ENCODE data around the gene SEZ6L.

SEZ6L gene

GRCh38 chr22:26357813-26358212, 188.6 kb downstream of the SEZ6L start:
- intact Hi-C loops (cut with DNase I; ENCODE audit: low total_unique reads): no loop called here
- H3K27ac ChIP-seq: no peak overlapping the region
- TF ChIP-seq CTCF (IDR thresholded peaks at IDR 0.05): no peak
- no peak for DNase-seq
- H3K36me3 ChIP-seq: no peaks in the 10 kb centered on the region
- H3K4me1 ChIP-seq: peaks cover 0 to 8% (median 2%) of the 10 kb centered on the region in 4 donors
- H3K9me3 ChIP-seq: no peaks in the 10 kb centered on the region
- H3K27me3 ChIP-seq: peaks cover 0 to 39% of the 10 kb centered on the region in 2 donors
- H3K4me3 ChIP-seq: no peak overlapping the region

- intact Hi-C loops (cut with DNase I; ENCODE audit: low total_unique reads): no loop called here
- peaks cover 0 to 33% of the 10 kb centered on the region in 2 donors for H3K27me3 ChIP-seq
- H3K4me1 ChIP-seq: peaks cover 0 to 8% (median 2%) of the 10 kb centered on the region in 4 donors
- TF ChIP-seq CTCF (IDR thresholded peaks at IDR 0.05): no peak
- no peaks in the 10 kb centered on the region for H3K9me3 ChIP-seq
- H3K36me3 ChIP-seq: no peaks in the 10 kb centered on the region
- H3K4me3 ChIP-seq: no peak overlapping the region
- H3K27ac ChIP-seq: no peak overlapping the region
- DNase-seq: no peak
These were observed 189.9 kb downstream of the SEZ6L start for GRCh38 chr22:26359156-26359555.

GRCh38 chr22:26360169-26360885, 191.1 kb downstream of the SEZ6L start:
- peak; percentile 69 to 70 for DNase-seq
- intact Hi-C loops (cut with DNase I; ENCODE audit: low total_unique reads): no loop called here
- H3K4me3 ChIP-seq: no peak overlapping the region

GRCh38 chr22:26362471-26362870, 193.2 kb downstream of the SEZ6L start:
- H3K27me3 ChIP-seq: peaks cover 0 to 18% of the 10 kb centered on the region in 2 donors
- intact Hi-C loops (cut with DNase I; ENCODE audit: low total_unique reads): no loop called here
- no peak for DNase-seq

More at GRCh38 chr22:26360169-26360885, 191.1 kb downstream of the SEZ6L start:
- H3K27ac ChIP-seq: no peak overlapping the region
- peak; percentile 67 to 94 for TF ChIP-seq CTCF (IDR thresholded peaks at IDR 0.05)
- no peaks in the 10 kb centered on the region for H3K9me3 ChIP-seq
- no peaks in the 10 kb centered on the region for H3K36me3 ChIP-seq
- H3K4me1 ChIP-seq: peaks cover 0 to 8% (median 2%) of the 10 kb centered on the region in 4 donors
- peaks cover 0 to 26% of the 10 kb centered on the region in 2 donors for H3K27me3 ChIP-seq

More at GRCh38 chr22:26362471-26362870, 193.2 kb downstream of the SEZ6L start:
- Histone ChIP-seq H3K4me3 (no peak overlapping the region), H3K9me3 (no peaks in the 10 kb centered on the region), H3K27ac (no peak overlapping the region), H3K4me1 (peaks cover 0 to 8% (median 2%) of the 10 kb centered on the region in 4 donors), H3K36me3 (no peaks in the 10 kb centered on the region)
- no peak for TF ChIP-seq CTCF (IDR thresholded peaks at IDR 0.05)
